Measurements from ENCODE around the gene PRTN3.

GRCh38 chr19:815079-815774, 25.6 kb upstream of the PRTN3 start:
- TF ChIP-seq, protein P1, sequence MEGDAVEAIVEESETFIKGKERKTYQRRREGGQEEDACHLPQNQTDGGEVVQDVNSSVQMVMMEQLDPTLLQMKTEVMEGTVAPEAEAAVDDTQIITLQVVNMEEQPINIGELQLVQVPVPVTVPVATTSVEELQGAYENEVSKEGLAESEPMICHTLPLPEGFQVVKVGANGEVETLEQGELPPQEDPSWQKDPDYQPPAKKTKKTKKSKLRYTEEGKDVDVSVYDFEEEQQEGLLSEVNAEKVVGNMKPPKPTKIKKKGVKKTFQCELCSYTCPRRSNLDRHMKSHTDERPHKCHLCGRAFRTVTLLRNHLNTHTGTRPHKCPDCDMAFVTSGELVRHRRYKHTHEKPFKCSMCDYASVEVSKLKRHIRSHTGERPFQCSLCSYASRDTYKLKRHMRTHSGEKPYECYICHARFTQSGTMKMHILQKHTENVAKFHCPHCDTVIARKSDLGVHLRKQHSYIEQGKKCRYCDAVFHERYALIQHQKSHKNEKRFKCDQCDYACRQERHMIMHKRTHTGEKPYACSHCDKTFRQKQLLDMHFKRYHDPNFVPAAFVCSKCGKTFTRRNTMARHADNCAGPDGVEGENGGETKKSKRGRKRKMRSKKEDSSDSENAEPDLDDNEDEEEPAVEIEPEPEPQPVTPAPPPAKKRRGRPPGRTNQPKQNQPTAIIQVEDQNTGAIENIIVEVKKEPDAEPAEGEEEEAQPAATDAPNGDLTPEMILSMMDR (IDR thresholded peaks at IDR 0.05) = no peak
- no peak for TF ChIP-seq EP300 (IDR thresholded peaks at IDR 0.05)

All from upper lobe of left lung (tissue), 4 donors.